Embryonic facial prominence (tissue), 1 donor: ENCODE data around the gene CLDN6.
"Not testable (repeated sequence)": the region's sequence is repeated elsewhere in the genome, so short reads cannot be mapped to it uniquely, and the experiment has no call there.

Experiments used
- DNase-seq: peaks from one replicate; pipeline ENCODE4 v3.0.0-alpha.2; 2016; ENCODE audit errors: extremely low spot score

Gene CLDN6

DNA sequence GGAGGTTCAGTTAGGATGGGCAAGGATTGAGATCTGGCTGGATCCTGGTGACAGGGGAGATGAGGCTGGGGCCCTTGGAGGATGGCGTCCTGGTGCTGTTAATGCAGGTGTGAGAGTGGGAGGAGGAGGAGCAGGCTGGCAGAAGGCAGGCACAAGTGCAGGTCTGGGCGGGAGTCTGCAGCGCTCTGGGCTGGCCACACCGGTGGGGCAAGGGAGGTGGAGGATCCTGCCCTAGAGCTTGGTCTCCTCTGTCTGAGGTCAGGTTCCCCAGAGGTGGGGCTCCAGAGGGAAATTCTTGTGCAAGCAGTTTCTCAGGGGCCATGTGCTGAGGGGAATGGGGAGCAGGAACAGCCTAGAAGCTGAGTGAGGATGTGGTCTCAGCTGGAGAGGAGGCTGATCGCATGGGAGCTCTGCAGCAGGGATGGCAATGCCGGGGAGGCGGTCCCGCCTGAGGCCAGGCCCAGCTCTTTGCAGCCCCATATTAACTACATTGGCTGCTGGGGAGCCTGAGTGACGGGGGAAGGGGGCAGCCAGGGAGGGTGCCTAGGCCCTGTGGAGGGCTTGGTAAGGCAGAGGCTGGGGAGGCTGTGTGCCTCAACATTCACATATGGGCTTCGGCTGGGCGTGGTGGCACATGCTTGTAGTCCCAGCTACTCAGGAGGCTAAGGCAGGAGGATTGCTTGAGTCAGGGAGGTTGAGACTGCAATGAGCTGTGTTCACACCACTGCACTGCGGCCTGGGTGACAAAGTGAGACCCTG, 34.8 kb upstream of the CLDN6 start:
- not testable (repeated sequence) for DNase-seq

- no peak for DNase-seq
Measured at GRCh38 chr16:3051494-3051893, 33.5 kb upstream of the CLDN6 start.

DNA sequence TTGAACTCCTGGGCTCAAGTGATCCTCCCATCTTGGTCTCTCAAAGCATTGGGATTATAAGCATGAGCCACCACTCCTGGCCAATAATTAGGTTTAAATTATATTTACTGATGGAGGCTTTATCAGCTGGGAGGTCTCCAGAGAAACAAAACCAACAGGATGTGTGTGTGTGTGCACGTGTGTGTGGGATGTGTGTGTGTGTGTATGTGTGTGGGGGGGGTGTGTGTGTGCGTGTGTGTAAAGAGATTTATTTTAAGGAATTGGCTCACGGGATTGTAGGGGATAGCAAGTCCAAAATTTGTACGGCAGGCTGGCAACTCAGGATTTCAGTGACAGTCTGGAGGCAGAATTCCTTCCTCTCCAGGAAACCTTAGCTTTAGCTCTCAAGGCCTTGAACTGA, 33.0 kb upstream of the CLDN6 start:
- DNase-seq = no peak

GRCh38 chr16:3050487-3050886, 32.5 kb upstream of the CLDN6 start:
- DNase-seq = no peak

DNA sequence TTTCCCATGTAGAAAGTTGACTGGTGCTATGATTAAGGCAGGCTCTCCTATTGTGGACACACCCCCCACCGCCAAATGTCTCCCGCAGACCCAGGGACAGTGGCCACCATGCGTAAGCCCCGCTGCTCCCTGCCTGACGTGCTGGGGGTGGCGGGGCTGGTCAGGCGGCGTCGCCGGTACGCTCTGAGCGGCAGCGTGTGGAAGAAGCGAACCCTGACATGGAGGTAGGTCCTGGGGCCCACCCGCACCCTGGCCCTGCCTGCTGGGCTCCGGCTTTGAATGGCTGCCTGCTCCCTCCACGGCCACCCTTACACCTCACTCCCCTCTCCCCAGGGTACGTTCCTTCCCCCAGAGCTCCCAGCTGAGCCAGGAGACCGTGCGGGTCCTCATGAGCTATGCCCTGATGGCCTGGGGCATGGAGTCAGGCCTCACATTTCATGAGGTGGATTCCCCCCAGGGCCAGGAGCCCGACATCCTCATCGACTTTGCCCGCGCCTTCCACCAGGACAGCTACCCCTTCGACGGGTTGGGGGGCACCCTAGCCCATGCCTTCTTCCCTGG, 32.0 kb upstream of the CLDN6 start:
- no peak for DNase-seq

DNA sequence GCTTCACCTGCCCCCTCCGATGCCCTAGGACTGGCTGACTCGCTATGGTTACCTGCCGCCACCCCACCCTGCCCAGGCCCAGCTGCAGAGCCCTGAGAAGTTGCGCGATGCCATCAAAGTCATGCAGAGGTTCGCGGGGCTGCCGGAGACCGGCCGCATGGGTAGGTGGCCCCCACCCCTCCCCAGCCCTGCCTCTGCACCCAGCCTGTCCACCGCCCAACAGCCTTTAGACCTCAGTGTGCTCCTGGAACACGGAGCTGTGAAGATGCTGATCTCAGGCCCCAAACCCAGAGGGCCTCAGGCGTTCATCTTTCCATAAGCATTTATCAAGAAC, 29.4 kb upstream of the CLDN6 start:
- DNase-seq = no peak

DNA sequence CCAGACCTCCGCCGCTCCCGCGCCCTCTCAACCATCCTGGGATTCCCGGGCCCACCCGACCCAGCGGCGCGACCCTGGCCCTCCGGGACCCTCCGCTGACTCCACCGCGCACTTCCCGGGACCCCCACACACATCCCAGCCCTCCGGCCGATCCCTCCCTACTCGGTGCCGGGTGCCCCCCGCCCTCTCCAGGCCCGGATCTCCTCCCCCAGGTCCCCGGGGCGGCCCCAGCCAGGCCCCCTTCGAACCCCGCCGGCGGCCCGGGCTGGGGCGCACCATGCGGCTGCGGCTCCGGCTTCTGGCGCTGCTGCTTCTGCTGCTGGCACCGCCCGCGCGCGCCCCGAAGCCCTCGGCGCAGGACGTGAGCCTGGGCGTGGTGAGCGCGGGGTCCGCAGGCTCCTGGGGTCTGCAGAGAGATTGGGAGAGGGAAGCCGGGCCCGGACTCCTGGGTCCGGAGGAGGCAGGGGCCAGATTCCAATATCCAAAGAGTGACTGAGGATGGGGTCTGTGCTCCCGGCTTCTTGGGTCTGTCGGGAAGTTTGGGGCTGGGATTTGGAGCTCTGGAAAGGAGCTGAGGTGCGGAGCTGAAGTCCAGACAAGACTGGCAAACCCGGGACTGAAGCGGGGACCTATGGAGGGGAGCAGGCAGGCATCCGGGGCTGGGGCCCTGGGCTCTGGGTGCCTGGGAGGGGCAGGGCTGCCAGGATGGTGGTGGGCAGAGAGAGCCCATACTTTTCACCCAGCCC, 28.8 kb upstream of the CLDN6 start:
- no peak for DNase-seq

GRCh38 chr16:3045758-3046640, 28.0 kb upstream of the CLDN6 start, which contains the start of gene MMP25:
Gene MMP25, plus strand, starts transcription at chr16:3046561. Its CDS starts 357 bp downstream, at chr16:3046918.
- no peak for DNase-seq

DNA sequence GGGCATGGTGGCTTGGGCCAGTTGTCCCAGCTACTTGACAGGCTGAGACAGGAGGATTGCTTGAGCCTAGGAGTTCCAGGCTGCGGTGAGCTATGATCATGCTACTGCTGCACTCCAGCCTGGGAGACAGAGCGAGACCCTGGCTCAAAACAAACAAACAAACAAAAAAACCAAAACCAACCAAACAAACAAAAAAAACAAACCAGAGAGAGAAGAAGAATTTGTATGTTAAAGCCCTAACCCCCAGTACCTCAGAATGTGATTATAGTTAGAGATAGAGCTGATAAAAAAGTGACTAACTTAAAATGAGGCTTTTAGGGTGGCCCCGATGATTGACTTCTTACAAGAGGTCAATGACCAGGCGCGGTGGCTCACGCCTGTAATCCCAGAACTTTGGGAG, 26.7 kb upstream of the CLDN6 start:
- DNase-seq = no peak

DNA sequence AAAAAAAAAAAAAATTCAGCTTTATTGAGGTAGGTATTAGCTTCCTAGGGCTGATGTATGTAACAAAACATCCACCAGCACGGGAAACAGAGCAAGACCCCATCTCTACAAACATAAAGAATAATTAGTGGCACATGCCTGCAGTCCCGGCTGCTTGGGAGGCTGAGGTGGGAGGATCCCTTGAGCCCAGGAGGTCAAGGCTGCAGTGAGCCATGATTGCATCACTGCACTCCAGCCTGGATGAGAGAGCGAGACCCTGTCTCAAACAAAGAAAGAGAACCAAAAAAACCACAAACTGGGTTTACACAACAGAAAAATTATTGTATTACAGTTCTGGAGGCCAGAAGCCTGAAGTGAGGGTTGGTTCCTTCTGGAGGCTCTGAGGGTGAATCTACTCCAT, 24.4 kb upstream of the CLDN6 start:
- DNase-seq = no peak

DNA sequence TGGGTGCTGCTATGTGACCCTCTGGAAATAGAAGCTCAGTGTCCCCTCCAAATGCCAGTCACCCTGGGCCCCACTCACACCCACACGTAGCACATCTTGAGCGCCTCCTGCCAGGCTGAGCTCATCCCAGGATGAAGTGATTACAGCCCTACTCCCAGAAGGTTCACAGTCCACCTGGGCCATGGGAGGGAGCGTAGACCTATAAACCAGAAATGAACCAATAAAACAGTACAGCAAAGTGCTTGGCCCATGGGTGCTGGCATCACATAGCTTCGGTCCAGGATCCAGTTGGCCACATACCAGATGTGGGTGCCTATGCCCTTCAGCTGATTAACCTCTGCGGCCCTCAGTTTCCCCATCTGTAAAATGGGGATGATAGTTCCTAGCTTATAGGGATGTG, 20.9 kb upstream of the CLDN6 start:
- DNase-seq = no peak

GRCh38 chr16:3038256-3038655, 20.3 kb upstream of the CLDN6 start:
- no peak for DNase-seq

DNA sequence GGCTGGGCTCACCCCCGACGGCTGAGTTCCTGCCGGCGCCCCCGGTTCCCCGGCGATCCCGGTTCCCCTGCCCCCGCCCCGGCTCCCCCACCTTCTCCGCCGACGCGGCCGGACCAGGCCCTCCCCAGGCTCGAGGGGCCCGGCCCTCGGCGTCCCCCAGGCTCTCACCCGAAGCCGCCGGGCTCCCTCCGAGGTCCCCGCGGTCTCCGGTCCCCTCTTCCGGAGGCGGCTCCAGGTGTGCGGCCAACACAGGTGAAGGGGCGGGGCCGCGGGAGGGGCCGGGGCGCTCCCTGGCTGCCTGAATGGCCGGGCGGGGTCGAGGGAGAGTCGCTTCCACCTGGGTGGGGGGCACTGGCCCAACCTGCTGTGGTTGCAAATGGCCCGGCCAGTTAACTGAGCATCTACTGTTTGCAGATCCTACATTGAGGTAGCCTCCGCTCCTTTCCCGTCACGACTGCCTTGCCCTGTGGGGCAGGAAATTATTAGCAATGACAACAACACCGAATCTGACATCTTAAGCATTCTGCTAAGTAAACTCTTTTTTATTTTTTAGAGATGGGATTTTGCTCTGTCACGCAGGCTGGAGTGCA, 18.8 kb upstream of the CLDN6 start, which contains the start of gene BICDL2:
Gene BICDL2 (minus strand): TSS at position 219 of the 590 bp plus-strand sequence. CDS start 1,448 bp downstream, outside the sequence.
- DNase-seq = no peak

- no peak for DNase-seq
Measured at GRCh38 chr16:3035972-3036725, 18.2 kb upstream of the CLDN6 start.

- DNase-seq = no peak
Measured at GRCh38 chr16:3035289-3035971, 17.4 kb upstream of the CLDN6 start.

GRCh38 chr16:3032624-3033023, 14.6 kb upstream of the CLDN6 start:
- DNase-seq = no peak

- no peak for DNase-seq
Measured at GRCh38 chr16:3030222-3031212, 12.5 kb upstream of the CLDN6 start.

DNA sequence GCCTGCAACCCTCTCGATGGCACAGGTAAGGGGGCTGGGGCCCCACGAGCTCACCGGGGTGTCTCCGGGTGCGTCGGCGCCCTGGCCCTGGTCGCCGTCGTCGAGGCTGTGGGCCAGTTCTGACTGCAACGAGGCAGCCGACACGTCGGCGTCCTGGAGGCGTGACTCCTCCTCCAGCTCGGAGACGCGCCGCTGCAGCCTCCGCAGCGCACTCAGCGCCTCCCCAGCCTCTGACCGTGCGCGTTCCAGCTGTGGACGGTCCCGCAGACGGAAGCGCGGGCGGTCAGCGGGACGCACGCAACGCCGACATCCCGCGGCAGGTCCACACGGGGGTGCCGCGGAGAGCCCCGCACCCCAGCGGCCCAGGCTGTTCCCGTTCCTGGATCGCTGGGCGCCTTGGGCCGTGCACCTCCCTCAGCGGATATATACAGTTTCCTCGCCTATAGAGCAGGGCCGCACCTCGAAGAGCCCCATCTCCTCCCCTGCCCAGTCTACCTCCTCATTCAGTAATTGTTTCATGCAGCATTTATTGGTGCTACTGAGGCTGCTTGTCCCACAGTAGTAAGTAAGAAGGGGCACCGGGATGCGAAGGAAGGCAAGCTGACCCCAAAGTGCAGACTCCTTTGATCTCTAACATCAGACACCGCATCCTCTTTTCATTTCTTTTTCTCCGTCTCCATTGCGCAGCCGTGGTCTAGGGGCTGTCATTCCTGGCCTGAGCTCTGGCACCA, 11.7 kb upstream of the CLDN6 start:
- DNase-seq = no peak
